ENCODE measurements around the gene ZBTB26. TPM values are rescaled to one million over a fixed set of nuclear protein-coding genes. Genes with fewer than 3 reads are reported as not detected.

ZBTB26 gene
- total RNA-seq, 2 experiments from 2014 or later = 7.7 to 9.0 TPM

Other genes with a start within 250 kb of the ZBTB26 start
- not detected for gene OR1L4, start 207.5 kb downstream of the ZBTB26 start, total RNA-seq
- gene OR1L6, start 189.2 kb downstream of the ZBTB26 start, total RNA-seq = not detected
- gene OR5C1, start 142.6 kb downstream of the ZBTB26 start, total RNA-seq = not detected
- not detected for gene OR1K1, start 131.4 kb downstream of the ZBTB26 start, total RNA-seq
- gene PDCL, start 102.9 kb downstream of the ZBTB26 start, total RNA-seq = 10 to 100 TPM; 22.0 to 29.0 TPM
- gene RC3H2, start 26.2 kb downstream of the ZBTB26 start, total RNA-seq = 10 to 100 TPM; 49.7 to 53.7 TPM
- gene ZBTB6, start 18.2 kb downstream of the ZBTB26 start, total RNA-seq = 10 to 100 TPM in 1 of 2 experiments, 1 to 10 TPM in 1; 9.4 to 11.7 TPM
- gene RABGAP1, start 9.5 kb upstream of the ZBTB26 start, total RNA-seq = 10 to 100 TPM; 24.2 to 27.0 TPM
- gene GPR21, start 102.2 kb upstream of the ZBTB26 start, total RNA-seq = 1 to 10 TPM in 1 of 2 experiments, under 1 TPM in 1; 0.37 to 1.2 TPM